K562 (cell line): Measurements from ENCODE around the gene CCN6.

Experiments used
- KLF13 ChIP-seq: fragments of 450-650 bp; IDR thresholded peaks from 2 replicates; pipeline ENCODE4 v1.6.1; 2016; ENCODE audit warnings: missing genetic modification characterization, low read depth, mild to moderate bottlenecking, missing compliant biosample characterization, moderate library complexity, borderline replicate concordance
- NFIC ChIP-seq: fragments of 450-650 bp; IDR thresholded peaks from 2 replicates; pipeline ENCODE4 v1.6.1; 2017; ENCODE audit warnings: mild to moderate bottlenecking, inconsistent platforms
- NFIX ChIP-seq: fragments of 250-450 bp; sonication (Bioruptor Pico); IDR thresholded peaks from 2 replicates; pipeline ENCODE4 v1.4.0; 2020; ENCODE audit warnings: low read depth, mild to moderate bottlenecking, moderate library complexity
- NR2C1 ChIP-seq, 2 experiments: fragments of 450-650 bp; IDR thresholded peaks; 2 replicates each; pipeline ENCODE4 v1.6.1; 2017; ENCODE audit warnings: mild to moderate bottlenecking in 2 of 2, antibody characterized with exemption in 1 of 2, inconsistent platforms in 1 of 2, missing compliant biosample characterization in 1 of 2, missing genetic modification characterization in 1 of 2
- POLR2A ChIP-seq: fragments of 450-650 bp; conservative IDR thresholded peaks from 2 replicates; pipeline ENCODE4 v1.6.1; 2016
- YY1 ChIP-seq, 3 experiments: IDR thresholded peaks; 2 replicates each; pipeline ENCODE4 v1.6.1; 2011; ENCODE audit warnings: low read length in 2 of 3, mild to moderate bottlenecking in 2 of 3, moderate library complexity in 2 of 3, borderline replicate concordance in 1 of 3, control low read depth in 1 of 3, low read depth in 1 of 3; ENCODE audit not compliant: insufficient read depth in 3 of 3, insufficient replicate concordance in 2 of 3, control insufficient read depth in 1 of 3, insufficient read length in 1 of 3; ENCODE audit errors: extremely low read depth in 1 of 3
- ZNF174 ChIP-seq: fragments of 250-450 bp; sonication (Bioruptor Pico); IDR thresholded peaks from 2 replicates; pipeline ENCODE4 v1.4.0; 2020; ENCODE audit warnings: mild to moderate bottlenecking
- ZNF316 ChIP-seq: fragments of 450-650 bp; IDR thresholded peaks from 2 replicates; pipeline ENCODE4 v1.6.1; 2016
- TF ChIP-seq, protein P1 (sequence below), 3 experiments: IDR thresholded peaks in 2 of 3; conservative IDR thresholded peaks in 1 of 3; 2 replicates each; pipeline ENCODE4 v1.5.1; 2011 to 2012; ENCODE audit warnings: low read length in 3 of 3, mild to moderate bottlenecking in 3 of 3, control low read depth in 2 of 3, improper control_type of control experiment in 1 of 3, inconsistent platforms in 1 of 3, low read depth in 1 of 3, mixed read lengths in 1 of 3, moderate library complexity in 1 of 3; ENCODE audit not compliant: insufficient read depth in 2 of 3
- TF ChIP-seq, protein P2 (sequence below): fragments of 450-650 bp; formaldehyde crosslinking; IDR thresholded peaks from 2 replicates; pipeline ENCODE4 v1.4.0; 2020; ENCODE audit warnings: mild to moderate bottlenecking, moderate library complexity
- TF ChIP-seq, protein P3 (sequence below), 2 experiments: fragments of 450-650 bp in 1 of 2; sonication (generic) in 1 of 2; formaldehyde crosslinking in 1 of 2; IDR thresholded peaks in 1 of 2; conservative IDR thresholded peaks in 1 of 2; 2 replicates each; pipeline versions ENCODE4 v1.6.1 to v1.8.1; 2016 to 2023; ENCODE audit warnings: mild to moderate bottlenecking in 2 of 2, moderate library complexity in 2 of 2, inconsistent platforms in 1 of 2, missing genetic modification reagents in 1 of 2

DNA sequence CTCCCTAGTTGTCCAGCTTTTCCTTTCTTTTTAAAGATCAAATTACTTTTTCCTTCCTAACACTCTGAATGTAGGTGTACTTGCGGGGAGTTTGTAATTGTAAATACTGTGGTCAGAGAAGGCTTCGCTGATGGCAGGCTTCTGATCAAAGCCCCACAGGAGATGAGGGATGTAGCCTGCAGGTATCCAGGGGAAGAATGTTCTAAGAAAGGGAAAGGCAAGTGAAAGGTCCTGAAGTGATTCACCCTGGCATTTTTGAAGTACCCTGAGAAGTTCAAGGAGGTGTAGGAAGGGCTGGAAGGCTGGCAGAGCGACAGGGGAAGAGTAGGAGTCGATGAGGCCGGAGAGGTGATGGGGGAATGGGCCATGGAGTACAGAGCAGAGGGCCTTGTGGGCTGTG, 38.2 kb upstream of the CCN6 start:
- TF ChIP-seq, protein P1, sequence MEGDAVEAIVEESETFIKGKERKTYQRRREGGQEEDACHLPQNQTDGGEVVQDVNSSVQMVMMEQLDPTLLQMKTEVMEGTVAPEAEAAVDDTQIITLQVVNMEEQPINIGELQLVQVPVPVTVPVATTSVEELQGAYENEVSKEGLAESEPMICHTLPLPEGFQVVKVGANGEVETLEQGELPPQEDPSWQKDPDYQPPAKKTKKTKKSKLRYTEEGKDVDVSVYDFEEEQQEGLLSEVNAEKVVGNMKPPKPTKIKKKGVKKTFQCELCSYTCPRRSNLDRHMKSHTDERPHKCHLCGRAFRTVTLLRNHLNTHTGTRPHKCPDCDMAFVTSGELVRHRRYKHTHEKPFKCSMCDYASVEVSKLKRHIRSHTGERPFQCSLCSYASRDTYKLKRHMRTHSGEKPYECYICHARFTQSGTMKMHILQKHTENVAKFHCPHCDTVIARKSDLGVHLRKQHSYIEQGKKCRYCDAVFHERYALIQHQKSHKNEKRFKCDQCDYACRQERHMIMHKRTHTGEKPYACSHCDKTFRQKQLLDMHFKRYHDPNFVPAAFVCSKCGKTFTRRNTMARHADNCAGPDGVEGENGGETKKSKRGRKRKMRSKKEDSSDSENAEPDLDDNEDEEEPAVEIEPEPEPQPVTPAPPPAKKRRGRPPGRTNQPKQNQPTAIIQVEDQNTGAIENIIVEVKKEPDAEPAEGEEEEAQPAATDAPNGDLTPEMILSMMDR (IDR thresholded peaks at IDR 0.05 in 2 of 3, conservative IDR thresholded peaks at IDR 0.05 in 1 of 3; ENCODE audit: insufficient read depth in 2 of 3, low read depth in 1 of 3, low read length in 3 of 3), result no peak
- TF ChIP-seq, protein P2, sequence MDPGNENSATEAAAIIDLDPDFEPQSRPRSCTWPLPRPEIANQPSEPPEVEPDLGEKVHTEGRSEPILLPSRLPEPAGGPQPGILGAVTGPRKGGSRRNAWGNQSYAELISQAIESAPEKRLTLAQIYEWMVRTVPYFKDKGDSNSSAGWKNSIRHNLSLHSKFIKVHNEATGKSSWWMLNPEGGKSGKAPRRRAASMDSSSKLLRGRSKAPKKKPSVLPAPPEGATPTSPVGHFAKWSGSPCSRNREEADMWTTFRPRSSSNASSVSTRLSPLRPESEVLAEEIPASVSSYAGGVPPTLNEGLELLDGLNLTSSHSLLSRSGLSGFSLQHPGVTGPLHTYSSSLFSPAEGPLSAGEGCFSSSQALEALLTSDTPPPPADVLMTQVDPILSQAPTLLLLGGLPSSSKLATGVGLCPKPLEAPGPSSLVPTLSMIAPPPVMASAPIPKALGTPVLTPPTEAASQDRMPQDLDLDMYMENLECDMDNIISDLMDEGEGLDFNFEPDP, result no peak
- no peak for TF ChIP-seq NFIC
- no peak for TF ChIP-seq KLF13 (tag)
- TF ChIP-seq, protein P3, sequence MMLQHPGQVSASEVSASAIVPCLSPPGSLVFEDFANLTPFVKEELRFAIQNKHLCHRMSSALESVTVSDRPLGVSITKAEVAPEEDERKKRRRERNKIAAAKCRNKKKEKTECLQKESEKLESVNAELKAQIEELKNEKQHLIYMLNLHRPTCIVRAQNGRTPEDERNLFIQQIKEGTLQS (IDR thresholded peaks at IDR 0.05), result no peak
- TF ChIP-seq, protein P3 (CRISPR knock-in tag; conservative IDR thresholded peaks at IDR 0.05), result no peak
- TF ChIP-seq ZNF316, result no peak
- no peak for TF ChIP-seq YY1 (IDR thresholded peaks at IDR 0.05; ENCODE audit: borderline replicate concordance in 1 of 3, control insufficient read depth in 1 of 3, extremely low read depth in 1 of 3, insufficient read depth in 3 of 3, insufficient read length in 1 of 3, insufficient replicate concordance in 2 of 3, low read depth in 1 of 3, low read length in 2 of 3)
- TF ChIP-seq NR2C1 (IDR thresholded peaks at IDR 0.05), result no peak
- TF ChIP-seq NR2C1 (tag; IDR thresholded peaks at IDR 0.05), result no peak
- no peak for TF ChIP-seq NFIX (CRISPR knock-in tag)
- no peak for TF ChIP-seq POLR2A
- TF ChIP-seq ZNF174, result no peak
